ENCODE data around the gene SPESP1. TPM values are rescaled to one million over a fixed set of nuclear protein-coding genes. Genes with fewer than 3 reads are reported as not detected.

SPESP1 gene
- total and polyA plus RNA-seq, 9 donors: 1.5 to 12.1 (median 3.1) TPM

DNA sequence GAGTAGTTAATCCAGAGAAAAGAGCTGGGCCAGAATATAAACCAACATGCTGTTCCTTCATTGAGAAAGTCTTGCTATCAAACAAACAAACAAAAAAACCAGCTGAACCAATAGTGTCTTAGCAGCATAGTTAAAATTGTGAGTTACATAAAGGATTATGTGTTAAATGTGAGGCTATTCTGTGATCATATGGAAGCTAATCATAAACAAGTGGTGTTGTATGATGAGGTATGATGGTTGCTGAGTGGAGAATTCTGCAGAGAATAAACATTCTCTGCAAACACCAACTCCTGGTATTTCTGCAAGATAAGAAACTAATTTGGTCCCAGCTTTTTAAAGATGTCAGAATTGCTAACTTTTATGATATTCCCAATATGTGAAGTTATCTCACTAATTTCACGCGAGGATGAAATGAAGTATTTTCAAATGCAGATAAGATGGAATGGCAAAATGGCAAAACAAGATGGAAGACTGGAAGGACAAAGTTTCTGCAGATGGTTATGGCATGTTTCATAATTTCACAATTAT is 22.9 kb upstream of the SPESP1 start:
- Histone ChIP-seq H3K27me3 (no peaks in the 10 kb centered on the region), H3K36me3 (no peaks in the 10 kb centered on the region), H3K9me3 (no peaks in the 10 kb centered on the region), H3K4me1 (ENCODE audit: insufficient read depth) (peaks cover 1% of the 10 kb centered on the region), H3K27ac (no peak overlapping the region), H3K4me3 (no peak overlapping the region)
- TF ChIP-seq, protein P1, sequence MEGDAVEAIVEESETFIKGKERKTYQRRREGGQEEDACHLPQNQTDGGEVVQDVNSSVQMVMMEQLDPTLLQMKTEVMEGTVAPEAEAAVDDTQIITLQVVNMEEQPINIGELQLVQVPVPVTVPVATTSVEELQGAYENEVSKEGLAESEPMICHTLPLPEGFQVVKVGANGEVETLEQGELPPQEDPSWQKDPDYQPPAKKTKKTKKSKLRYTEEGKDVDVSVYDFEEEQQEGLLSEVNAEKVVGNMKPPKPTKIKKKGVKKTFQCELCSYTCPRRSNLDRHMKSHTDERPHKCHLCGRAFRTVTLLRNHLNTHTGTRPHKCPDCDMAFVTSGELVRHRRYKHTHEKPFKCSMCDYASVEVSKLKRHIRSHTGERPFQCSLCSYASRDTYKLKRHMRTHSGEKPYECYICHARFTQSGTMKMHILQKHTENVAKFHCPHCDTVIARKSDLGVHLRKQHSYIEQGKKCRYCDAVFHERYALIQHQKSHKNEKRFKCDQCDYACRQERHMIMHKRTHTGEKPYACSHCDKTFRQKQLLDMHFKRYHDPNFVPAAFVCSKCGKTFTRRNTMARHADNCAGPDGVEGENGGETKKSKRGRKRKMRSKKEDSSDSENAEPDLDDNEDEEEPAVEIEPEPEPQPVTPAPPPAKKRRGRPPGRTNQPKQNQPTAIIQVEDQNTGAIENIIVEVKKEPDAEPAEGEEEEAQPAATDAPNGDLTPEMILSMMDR (IDR thresholded peaks at IDR 0.05): no peak
- TF ChIP-seq EP300 (IDR thresholded peaks at IDR 0.05): no peak
- no peak for TF ChIP-seq POLR2A (IDR thresholded peaks at IDR 0.05)
- DNase-seq: no peak
- intact Hi-C loops (cut with DNase I): no loop called here
- WGBS, 3 donors: 37 to 66% (median 52%) methylated on average over 2 of the region's 2 CpGs

DNA sequence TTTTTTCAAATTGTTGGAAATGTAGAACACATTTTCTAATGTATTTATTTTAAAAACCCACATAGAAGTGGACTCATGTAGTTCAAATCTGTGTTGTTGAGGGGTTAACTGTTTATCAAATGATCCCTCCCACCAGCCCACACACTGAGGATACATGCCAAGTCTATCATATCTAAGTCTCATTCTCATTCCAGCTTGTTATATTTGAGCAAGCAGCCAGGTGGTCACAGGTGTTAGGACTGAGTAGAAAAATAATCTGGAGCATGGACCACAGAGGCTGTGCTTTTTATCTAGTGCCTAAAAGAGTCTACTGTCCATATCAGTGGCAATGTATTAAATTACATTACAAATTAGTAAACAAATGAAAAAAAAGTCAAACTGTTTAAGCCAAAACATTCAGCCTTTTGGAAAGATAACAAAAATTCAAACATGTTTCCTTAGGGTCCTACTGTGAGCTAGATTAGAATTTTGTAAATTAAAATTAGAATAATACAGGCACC is 20.7 kb upstream of the SPESP1 start:
- TF ChIP-seq, protein P1 (IDR thresholded peaks at IDR 0.05): no peak
- TF ChIP-seq EP300 (IDR thresholded peaks at IDR 0.05) (no peak), POLR2A (IDR thresholded peaks at IDR 0.05) (no peak)
- intact Hi-C loops (cut with DNase I): no loop called here

DNA sequence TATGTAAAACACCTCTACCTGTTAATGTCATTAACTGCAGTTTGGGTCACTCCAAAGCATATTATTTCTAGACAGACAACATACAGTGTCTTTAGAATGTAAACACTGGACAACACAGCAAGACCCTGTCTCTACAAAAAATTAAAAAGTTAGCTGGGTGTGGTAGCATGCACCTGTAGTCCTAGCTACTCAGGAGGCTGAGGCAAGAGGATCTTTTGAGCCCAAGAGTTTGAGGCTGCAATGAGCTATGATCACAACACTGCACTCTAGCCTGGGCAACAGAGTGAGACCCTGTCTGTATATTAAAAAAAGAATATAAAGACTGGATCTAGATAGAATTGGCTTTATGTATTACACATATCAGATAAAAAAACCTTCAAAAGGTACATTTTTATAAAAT is 20.0 kb upstream of the SPESP1 start:
- no peak overlapping the region for H3K27ac ChIP-seq
- TF ChIP-seq, protein P1 (IDR thresholded peaks at IDR 0.05): no peak
- no peak for TF ChIP-seq POLR2A (IDR thresholded peaks at IDR 0.05)
- no peak for TF ChIP-seq EP300 (IDR thresholded peaks at IDR 0.05)
- no peaks in the 10 kb centered on the region for H3K27me3 ChIP-seq
- H3K9me3 ChIP-seq: no peaks in the 10 kb centered on the region
- H3K4me3 ChIP-seq: no peak overlapping the region
- no peaks in the 10 kb centered on the region for H3K36me3 ChIP-seq
- DNase-seq: no peak
- peaks cover 1% of the 10 kb centered on the region for H3K4me1 ChIP-seq (ENCODE audit: insufficient read depth)
- intact Hi-C loops (cut with DNase I): no loop called here

More for the DNA sequence above, 20.7 kb upstream of the SPESP1 start:
- H3K4me3 ChIP-seq: no peak overlapping the region
- no peak overlapping the region for H3K27ac ChIP-seq
- no peaks in the 10 kb centered on the region for H3K36me3 ChIP-seq
- peaks cover 1% of the 10 kb centered on the region for H3K4me1 ChIP-seq (ENCODE audit: insufficient read depth)
- no peaks in the 10 kb centered on the region for H3K9me3 ChIP-seq
- H3K27me3 ChIP-seq: no peaks in the 10 kb centered on the region
- no peak for DNase-seq

DNA sequence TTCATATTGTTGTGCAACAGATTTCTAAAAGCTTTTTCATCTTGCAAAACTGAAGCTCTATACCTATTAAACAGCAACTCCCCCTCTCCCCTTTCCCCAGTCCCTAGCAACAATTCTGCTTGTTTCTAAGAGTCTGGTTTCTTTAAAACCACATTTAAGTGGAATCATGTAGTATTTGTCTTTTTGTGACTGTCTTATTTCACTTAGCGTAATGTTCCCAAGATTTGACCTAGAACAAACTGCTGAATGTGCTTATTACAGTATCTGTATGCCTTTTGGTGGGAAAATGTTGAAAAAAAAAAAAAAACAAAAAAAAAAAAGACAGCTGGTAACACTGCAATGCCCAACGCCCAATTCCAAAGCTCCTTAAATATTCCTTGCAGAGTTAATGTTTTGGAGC is 19.5 kb upstream of the SPESP1 start:
- no peak overlapping the region for H3K4me3 ChIP-seq
- 17 to 48% (median 27%) methylated on average over 2 of the region's 2 CpGs for WGBS, 3 donors
- H3K27me3 ChIP-seq: no peaks in the 10 kb centered on the region
- H3K9me3 ChIP-seq: no peaks in the 10 kb centered on the region
- H3K27ac ChIP-seq: no peak overlapping the region
- H3K4me1 ChIP-seq (ENCODE audit: insufficient read depth): peaks cover 1% of the 10 kb centered on the region
- DNase-seq: no peak
- no peak for TF ChIP-seq POLR2A (IDR thresholded peaks at IDR 0.05)
- TF ChIP-seq, protein P1 (IDR thresholded peaks at IDR 0.05): no peak
- no peak for TF ChIP-seq EP300 (IDR thresholded peaks at IDR 0.05)
- intact Hi-C loops (cut with DNase I): no loop called here
- H3K36me3 ChIP-seq: no peaks in the 10 kb centered on the region

Data from ovary (tissue), 9 donors.